ENCODE measurements around the gene TLL2.
A peak's percentile ranks its signal among the peaks of the same experiment; 100 is the strongest.

Gene TLL2

DNA sequence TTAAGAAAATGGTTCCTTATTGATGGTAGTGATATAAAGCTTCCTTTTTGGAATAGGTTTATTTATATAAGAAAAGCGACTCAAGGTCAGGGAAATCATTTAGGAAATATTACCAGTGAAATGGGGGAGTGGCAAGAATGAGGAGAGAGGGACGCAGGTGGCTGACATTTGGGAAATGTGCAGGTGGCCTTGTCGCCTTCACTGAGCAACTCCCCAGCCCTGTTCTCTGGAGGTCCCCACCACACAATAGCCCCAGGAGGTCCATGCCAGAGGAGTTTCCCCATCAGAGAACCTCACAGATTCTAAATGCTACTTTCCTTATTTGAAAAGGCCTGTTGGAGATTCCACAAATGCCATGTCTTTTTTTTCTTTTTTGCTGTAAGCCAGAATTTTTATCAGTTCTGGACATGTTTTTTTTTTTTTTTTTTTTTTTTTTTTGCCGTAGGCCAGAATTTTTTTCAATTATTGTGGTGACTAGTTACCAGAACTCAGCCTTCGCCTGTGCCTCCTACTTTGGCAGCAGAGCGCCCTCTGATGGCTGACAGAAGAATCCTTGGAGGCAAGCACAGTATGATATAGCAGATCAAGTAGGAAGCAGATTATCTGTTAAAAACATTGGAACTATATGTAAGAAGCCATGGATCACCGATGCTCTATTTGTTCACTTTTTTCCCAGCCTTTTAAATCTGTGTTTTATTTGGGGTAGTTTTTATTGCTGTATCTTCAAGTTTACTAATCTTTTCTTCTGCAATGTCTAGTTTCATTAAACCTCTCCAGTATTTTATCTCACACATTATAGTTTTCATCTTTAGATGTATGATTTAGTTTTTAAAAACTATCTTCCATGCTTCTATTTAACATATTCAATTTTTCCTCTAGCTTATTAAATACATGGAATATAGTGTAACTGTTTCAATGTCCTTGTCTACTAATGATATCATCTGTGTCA is 173.5 kb downstream of the TLL2 start:
- no peak overlapping the region for H3K4me3 ChIP-seq (ENCODE audit: low read depth, low read length)
- peak; percentile 93 for TF ChIP-seq CTCF (conservative IDR thresholded peaks at IDR 0.05; ENCODE audit: low read depth, low read length)
- peak; percentile 88 for DNase-seq (ENCODE audit: low read depth)

- TF ChIP-seq CTCF (conservative IDR thresholded peaks at IDR 0.05; ENCODE audit: low read depth, low read length) = no peak
- DNase-seq (ENCODE audit: low read depth) = no peak
- H3K4me3 ChIP-seq (ENCODE audit: low read depth, low read length) = no peak overlapping the region
Measured at GRCh38 chr10:96339383-96339782, 174.3 kb downstream of the TLL2 start.

- TF ChIP-seq CTCF (conservative IDR thresholded peaks at IDR 0.05; ENCODE audit: low read depth, low read length) = no peak
- no peak for DNase-seq (ENCODE audit: low read depth)
Measured at GRCh38 chr10:96338279-96338925, 175.3 kb downstream of the TLL2 start.

GRCh38 chr10:96337106-96337505 is 176.6 kb downstream of the TLL2 start:
- H3K4me3 ChIP-seq (ENCODE audit: low read depth, low read length) = no peak overlapping the region
- TF ChIP-seq CTCF (conservative IDR thresholded peaks at IDR 0.05; ENCODE audit: low read depth, low read length) = no peak
- no peak for DNase-seq (ENCODE audit: low read depth)

More at GRCh38 chr10:96338279-96338925, 175.3 kb downstream of the TLL2 start:
- H3K4me3 ChIP-seq (ENCODE audit: low read depth, low read length) = no peak overlapping the region

GRCh38 chr10:96334616-96335526 is 178.9 kb downstream of the TLL2 start:
- DNase-seq (ENCODE audit: low read depth) = peak; percentile 71
- peak; percentile 89 for TF ChIP-seq CTCF (conservative IDR thresholded peaks at IDR 0.05; ENCODE audit: low read depth, low read length)

DNA sequence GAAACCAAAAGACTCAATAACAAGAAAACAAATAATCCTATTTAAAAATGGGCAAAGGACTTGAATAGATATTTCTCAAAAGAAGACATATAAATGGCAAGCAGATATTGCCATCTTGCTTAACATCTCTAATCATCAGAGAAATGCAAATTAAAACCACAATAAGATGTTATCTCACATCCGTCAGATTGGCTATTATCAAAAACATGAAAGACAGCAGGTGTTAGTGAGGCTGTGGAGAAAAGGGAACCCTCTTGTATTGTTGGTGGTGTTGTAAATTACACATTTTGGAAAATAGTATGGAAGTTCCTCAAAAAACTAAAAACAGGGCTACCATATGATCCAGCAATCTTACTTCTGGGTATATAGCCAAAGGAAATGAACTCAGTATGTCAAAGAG is 180.6 kb downstream of the TLL2 start:
- H3K4me3 ChIP-seq (ENCODE audit: low read depth, low read length) = no peak overlapping the region
- no peak for DNase-seq (ENCODE audit: low read depth)

More at GRCh38 chr10:96334616-96335526, 178.9 kb downstream of the TLL2 start:
- H3K4me3 ChIP-seq (ENCODE audit: low read depth, low read length) = no peak overlapping the region

More for the DNA sequence above, 180.6 kb downstream of the TLL2 start:
- no peak for TF ChIP-seq CTCF (conservative IDR thresholded peaks at IDR 0.05; ENCODE audit: low read depth, low read length)

Data from choroid plexus epithelial cell (primary cell).